CD4-positive, alpha-beta T cell treated with Interleukin-4 for 1 hour (primary cell): Measurements from ENCODE around the gene EZR.

Experiments used
- DNase-seq, 2 donors: peaks; one replicate each; pipeline ENCODE4 v3.0.0-alpha.2; 2020 to 2022

Gene EZR

GRCh38 chr6:158816803-158817727 is 2.1 kb downstream of the EZR start:
- DNase-seq = peak; percentile 61 to 68

DNA sequence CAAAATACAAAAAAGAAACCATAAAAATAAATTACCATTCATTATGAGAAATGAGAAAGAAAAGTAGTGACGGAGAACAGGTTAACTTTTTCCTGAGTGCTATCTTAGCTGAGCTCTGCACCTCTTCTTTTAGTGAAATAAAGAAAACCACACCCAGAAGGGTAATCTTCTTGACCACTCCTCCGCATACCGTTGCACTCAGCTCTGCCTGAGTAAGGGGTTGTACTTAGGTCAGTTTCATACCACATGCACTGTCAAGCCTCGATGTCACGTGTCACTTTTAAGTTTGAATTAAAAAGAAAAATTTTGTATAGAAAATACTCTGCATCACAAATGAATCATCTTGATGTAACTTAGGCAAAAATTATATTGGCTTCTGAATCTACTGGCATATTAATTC is 2.8 kb downstream of the EZR start:
- peak in 1 of 2 donors; percentile 56 for DNase-seq

GRCh38 chr6:158815907-158816306 is 3.3 kb downstream of the EZR start:
- DNase-seq = peak in 1 of 2 donors; percentile 46

- no peak for DNase-seq
Observed at GRCh38 chr6:158815379-158815724, 3.8 kb downstream of the EZR start.

- DNase-seq = peak in 1 of 2 donors; percentile 62
Observed at GRCh38 chr6:158813032-158813431, 6.1 kb downstream of the EZR start.

GRCh38 chr6:158812611-158813010 is 6.6 kb downstream of the EZR start:
- DNase-seq = no peak

GRCh38 chr6:158810155-158811095 is 8.7 kb downstream of the EZR start:
- peak in 1 of 2 donors; percentile 27 for DNase-seq

DNA sequence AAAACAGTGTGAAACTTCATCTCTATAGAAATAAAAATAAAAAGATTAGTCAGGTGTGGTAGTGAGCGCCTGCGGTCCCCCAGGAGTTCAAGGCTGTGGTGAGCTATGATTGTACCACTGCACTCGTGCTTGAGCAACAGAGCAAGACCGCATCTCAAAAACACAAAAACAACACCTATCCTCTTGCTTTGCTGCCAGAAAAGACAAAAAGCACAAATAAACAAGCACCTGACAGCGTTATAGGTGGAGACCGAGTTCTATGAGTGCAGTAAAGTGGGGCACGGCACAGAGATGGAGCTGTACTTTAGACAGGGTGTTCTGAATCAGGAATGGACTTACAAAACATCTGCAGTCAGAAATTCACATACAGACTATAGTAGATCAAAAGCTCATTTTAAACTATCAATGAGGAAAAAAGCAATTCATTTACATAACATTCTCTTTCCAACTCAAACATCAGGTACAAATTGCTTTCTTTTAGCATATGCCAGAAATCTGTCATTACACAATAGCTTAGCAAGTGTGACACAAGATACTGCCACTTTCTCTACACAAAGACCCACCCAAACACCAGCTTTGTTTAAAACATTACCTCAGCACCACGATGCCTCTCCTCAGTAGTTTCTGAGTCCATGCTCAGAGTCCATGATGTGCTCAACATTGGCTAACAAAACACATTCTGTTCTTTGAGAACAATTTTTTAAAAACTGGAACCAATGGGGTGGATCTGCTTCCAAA is 10.1 kb downstream of the EZR start:
- DNase-seq = peak; percentile 68 to 75

DNA sequence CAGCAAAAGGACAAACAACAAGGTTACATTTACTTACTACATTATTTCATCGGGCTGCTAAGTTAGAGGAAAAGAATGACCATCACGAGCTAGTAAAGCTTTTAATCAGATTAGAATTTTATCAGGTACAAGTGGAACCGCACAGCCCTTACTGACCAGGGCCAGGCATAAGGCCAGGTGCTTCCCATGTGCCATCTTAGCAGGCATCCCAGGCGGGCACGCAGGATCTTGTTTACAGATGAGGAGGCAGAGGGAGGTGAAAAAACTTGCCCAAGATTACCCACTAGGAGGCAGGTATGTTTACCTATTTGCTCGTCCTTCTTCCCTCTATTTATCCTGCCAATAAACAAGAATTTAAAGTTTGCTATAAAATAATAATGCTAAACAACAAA is 10.7 kb downstream of the EZR start:
- DNase-seq = no peak

DNA sequence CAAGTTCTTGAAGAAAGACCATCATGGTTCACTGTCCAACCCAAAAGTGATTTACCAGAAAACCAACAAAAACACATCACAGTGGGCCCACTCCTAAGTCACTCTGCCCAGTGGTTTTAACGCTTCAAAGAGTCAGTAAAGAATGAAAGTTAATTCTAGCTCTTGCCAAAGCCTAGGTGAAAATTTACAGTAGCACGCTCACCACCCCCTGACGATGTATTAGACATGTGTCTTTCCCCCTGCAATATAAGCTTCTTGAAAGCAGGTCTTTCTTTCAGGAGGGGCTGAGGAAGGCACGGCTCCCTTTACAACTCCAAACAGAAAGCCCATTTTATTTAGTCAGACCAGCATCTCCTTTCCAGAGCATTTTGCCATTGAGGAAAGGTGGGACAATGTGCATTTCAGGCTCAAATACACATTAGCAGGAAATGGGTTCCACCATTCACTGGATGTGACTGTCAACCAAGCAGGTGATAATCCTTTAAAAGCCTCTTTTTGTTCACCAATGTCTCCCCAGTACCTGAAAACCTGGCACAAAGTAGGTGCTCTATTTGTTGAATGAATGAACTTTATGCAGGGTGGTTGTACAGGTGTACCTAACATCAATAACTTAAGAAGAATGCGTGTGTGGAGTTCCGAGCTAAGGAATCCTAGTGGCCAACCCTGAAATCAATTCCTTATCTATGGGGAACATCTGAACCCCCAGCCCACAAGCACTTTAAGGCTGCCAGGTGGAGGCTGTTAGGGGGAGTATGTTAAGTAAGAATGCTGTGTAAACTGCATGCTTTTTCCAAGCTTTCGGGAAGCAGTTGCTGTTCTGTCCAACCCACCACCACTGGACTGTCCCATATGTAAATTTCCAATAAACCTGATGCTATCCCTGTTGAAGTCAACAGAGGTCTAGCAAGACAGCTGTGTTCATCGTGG is 11.4 kb downstream of the EZR start:
- DNase-seq = peak in 1 of 2 donors; percentile 53

GRCh38 chr6:158805698-158806377 is 13.3 kb downstream of the EZR start:
- peak in 1 of 2 donors; percentile 40 for DNase-seq

- DNase-seq = no peak
Observed at GRCh38 chr6:158804207-158804606, 15.0 kb downstream of the EZR start.

DNA sequence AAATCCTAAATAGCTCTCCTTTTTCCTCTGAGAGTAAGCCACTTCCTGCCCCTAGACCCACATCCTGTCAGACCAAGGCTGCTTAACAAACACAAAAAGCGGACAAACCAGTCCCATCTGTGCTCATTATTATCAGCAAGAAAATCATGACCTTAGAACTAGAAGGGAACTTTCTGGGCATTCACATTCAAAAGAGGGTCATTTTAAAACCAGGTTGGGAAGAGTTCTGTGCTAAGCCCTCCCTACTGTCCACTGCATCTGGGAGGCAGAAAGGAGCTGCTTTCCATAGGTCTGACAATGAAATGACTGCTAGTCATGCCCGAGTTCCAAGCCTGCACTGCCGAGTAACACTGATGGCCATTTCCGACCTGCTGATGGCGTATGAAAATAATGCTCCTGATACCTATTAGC is 15.4 kb downstream of the EZR start:
- DNase-seq = peak; percentile 53 to 79

DNA sequence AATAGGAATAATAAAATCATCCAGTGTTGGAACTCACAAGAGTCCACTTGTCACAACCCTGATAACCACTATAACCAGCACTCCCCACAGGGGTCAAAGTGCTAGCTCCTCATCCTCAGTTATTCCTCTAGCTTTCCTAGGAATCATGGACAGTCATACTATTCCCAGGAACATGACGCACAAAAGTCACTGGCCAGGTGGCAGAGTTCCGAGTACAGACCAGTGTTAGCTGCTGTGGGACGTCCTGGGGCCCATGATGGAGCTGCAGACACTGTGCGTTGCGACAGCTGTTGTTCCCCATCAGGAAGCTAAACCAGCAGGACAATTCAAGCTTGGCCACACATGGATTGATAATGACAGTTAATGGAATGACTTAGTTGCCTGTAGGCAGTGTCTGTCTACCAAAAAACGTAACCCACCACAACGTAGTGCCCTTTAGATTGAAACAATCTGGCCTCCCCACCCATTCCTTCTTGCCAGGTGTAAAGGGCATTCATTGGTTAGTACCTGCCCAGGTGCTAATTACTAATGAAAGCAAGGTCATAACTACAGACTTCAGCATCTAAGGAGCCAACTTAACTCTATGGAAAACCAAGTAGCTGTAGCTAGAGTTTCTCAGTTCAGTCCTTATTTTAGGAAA is 17.4 kb downstream of the EZR start:
- DNase-seq = no peak

- no peak for DNase-seq
Observed at GRCh38 chr6:158799051-158799792, 19.9 kb downstream of the EZR start.

GRCh38 chr6:158798311-158798710 is 20.9 kb downstream of the EZR start:
- DNase-seq = no peak

DNA sequence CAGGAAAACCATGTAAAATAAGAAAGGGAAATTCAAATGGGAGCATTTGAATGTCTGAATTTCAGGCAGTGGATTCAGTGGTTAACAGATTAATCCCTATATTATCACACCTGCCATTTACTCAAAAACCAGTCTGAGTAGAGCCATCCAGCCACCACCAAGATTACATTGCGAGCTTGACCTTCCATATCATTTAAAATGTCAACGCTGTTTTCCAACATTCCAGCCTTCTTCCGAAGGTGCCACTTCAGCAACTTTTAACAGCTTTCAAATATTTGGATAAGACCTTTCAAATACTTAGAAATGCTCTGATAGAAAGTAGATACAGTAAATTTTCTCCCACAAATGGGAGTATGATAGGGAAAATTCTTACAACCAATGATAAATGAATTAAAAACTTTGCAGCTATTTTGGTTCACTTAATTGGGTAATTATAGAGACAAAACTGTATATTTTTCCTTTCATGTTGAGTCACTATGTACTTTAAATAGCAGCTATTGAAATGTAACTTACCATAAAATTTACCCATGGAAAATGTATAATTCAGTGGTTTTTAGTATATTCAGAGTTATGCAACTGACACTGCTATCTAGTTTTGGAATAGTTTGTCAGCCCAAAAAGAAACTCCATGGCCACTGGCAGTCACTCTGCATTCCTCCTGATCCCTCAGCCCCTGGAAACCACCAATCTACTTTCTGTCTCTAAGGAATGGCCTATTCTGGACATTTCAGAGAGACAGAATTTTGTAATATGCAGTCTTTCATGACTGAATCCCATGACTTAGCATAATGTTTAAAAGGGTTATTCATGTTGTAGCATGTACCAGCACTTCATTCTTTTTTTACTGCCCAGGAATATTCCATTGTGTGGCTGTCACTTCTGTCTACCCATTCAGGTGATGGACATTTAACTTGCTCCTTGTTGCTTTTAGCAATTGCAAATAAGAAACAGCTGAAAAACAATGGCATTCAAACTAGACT is 21.5 kb downstream of the EZR start:
- DNase-seq = no peak

GRCh38 chr6:158796353-158796752 is 22.8 kb downstream of the EZR start:
- DNase-seq = peak in 1 of 2 donors; percentile 11

- DNase-seq = peak in 1 of 2 donors; percentile 22
Observed at GRCh38 chr6:158795516-158795915, 23.7 kb downstream of the EZR start.
